T-helper 1 cell (primary cell): ENCODE results near the gene SLC25A10.
"Not testable (repeated sequence)": the region's sequence is repeated elsewhere in the genome, so short reads cannot be mapped to it uniquely, and the experiment has no call there.

Experiments
- DNase-seq, 5 donors: peaks; one replicate each; pipeline ENCODE4 v3.0.0-alpha.2; 2012 to 2020

SLC25A10 gene

GRCh38 chr17:81722184-81723120, 10.4 kb downstream of the SLC25A10 start:
- DNase-seq: no peak

GRCh38 chr17:81723651-81724209, 11.6 kb downstream of the SLC25A10 start:
- DNase-seq: no peak

DNA sequence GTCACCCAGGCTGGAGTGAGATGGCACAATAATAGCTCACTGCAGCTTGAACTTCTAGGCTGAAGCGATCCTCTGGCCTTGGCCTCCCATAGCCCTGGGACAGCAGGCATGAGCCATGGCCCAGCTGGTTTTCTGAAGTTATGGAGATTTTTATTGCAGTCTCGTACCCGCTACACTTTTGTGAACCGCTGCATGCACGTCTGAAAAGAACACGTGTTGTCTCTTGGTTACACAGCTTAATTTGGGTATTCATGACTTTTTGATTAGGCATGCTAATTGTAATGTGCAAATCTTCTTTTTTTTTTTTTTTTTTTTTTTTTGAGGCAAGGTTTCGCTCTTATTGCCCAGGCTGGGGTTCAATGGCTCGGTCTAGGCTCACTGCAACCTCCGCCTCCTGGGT, 13.4 kb downstream of the SLC25A10 start:
- no peak for DNase-seq

DNA sequence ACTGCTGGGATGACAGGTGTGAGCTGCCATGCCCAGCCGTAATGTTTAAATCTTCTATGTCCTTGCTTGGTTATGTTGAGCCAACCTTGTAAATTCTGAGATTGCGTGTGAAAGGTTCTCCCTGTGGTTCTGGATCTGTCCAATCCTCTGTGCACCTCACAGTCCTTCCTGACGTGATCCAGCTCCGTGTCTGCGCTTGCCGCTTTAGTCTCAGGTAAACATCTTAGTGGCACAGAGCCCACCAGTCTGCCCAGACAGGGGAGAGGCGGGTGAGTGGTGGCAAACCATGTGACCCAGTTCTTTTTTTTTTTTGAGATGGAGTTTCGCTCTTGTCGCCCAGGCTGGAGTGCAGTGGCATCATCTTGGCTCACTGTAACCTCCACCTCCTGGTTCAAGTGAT, 13.9 kb downstream of the SLC25A10 start:
- DNase-seq: no peak

- DNase-seq: no peak
These were observed 15.4 kb downstream of the SLC25A10 start for GRCh38 chr17:81727324-81728031.

DNA sequence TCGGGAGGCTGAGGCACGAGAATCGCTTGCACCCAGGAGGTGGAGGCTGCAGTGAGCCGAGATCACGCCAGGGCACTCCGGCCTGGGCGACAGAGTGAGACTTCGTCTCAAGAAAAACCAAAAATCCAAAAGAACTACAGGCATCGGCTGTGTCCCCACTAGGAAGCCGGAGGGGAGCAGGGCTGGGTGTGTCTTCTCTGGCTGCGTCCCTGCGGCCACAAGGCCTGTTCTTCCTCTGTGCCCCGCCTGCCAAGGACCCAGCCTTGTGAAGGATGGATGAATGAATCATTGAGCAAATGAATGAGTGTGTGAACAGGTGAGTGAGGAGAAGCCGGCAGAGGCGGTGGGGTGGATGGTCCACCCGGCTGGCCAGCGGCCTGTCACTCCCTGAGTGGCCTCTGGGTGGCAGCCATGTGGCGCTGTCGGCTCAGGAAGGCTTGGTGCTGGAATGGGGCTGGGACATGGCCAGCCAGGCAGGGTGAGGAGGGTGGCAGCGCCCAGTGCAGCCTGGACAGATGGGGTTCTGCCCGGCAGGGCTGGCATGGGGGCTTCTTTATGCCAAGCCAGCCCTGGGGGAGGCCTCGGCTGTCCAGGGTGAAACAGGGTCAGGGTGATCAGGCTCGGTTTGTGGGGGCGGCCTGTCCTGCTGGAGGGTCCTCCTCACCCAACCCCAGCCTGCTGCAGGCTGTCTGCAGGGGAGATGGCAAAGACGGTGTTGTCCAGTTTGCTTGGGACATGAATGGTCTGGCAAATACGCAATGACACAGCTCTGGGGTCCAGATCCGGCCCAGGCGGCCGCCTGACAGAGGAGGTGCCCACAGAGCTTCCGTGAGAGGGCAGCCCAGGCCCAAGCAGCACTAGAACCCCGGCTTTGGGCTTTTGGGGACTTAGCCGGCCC, 21.7 kb downstream of the SLC25A10 start:
- DNase-seq: peak in 3 of 5 donors; percentile 31 to 61 (median 44)

GRCh38 chr17:81734405-81735263, 22.6 kb downstream of the SLC25A10 start:
- no peak for DNase-seq

GRCh38 chr17:81735264-81736102, 23.4 kb downstream of the SLC25A10 start:
- DNase-seq: no peak

DNA sequence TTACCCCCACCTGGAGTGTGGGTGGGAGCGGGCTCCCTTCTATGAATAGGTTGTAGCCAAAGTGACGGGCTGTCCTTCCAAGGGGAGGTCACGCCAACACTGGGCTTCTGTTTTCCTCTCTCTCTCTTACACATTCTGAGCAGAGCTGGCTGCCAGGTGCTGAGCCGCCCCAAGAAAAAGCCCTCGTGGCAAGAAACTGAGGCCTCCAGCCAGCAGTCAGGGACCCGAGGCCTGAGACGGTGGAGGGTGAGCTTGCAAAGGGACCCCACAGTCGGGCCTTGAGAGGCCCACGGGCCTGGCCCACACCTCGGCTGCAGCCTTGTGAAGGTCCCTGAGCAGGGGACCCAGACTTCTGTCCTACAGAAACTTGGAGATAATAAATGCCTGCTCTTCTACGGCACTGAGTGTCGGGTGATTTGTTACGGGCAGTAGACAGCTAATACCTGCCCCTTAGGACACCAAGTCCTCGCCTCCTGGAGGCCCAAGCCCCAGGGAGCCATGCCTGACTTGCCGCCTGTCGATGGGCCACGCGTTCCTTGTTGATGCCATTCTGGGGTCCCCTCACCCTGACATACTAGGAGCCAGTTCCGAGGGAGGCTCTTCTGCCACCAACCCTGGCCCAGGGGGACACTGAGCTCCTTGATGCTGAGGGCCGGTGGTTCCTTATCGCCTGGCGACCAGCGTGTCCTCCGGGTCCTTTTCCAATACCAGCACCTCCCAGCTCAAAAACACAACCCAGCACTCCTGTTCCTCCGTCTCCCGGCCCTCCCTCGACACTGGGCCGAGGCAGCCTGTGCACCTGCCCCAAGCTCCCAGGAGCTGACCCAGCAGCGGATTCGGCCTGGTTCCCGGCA, 26.1 kb downstream of the SLC25A10 start:
- DNase-seq: no peak

DNA sequence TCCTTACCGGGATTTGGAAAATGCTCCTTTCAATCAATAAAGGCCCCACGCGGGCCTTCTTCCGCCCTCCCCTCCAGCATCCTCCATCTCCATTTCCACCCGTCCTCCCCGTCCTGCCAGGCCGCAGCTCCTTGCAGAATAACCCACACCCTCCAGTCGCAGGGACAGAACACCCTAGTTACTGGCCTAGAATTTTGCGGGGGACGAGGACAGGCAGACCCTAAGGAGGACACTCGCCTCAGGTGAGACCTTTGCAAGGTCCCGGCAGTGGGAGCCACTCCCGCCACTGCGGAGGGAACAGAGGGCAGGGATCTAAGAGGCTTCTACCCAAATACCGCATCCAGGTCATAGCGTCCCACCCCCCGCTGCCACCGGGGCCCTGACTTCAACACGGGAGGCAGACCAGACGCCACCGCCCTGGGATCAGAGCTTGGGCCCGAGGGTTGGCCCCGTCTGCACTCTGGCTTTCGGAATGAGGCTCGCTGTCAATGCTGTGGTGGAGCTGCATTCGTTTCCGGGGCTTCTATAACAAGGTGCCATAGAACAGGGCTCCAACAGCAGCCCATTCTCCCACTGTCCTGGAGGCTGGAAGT, 26.8 kb downstream of the SLC25A10 start:
- DNase-seq: no peak

DNA sequence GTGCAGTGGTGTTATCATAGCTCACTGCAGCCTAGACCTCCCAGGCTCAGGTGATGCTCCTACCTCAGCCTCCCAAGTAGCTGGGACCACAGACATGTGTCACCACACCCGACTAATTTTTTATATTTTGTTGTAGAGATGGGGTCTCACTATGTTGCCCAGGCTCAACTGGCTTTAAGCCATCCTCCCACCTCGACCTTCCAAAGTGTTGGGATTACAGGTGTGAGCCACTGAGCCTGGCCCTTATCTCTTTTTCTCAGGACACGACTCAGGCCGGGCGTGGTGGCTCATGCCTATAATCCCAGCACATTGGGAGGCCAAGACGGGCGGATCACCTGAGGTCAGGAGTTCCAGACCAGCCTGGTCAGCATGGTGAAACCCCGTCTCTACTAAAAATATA, 27.5 kb downstream of the SLC25A10 start:
- DNase-seq: not testable (repeated sequence)

DNA sequence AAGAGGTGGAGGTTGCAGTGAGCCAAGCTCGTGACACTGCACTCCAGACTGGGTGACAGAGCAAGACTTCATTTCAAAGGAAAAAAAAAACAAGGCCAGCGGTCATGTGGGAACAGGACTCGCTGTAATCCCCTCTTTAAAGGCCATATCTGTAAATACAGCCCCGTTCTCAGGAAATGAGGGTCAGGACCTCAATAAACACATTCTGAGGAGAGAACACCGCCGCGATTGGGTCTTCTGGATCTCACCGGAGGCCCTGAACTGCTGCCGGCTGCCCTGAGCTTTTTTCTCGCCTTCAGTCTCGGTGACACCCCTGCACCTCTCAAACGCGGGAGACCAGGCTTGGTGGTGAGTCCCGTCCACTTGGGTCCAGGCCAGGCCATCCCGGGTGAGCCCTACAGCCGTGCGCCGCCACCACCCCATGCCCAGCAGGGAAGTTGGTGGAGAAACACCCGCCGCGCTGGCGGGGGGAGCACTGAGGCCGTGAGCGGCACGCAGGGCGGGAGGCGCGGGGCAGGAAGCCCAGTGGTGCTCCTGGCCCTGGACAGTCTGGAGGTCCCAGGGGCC, 28.4 kb downstream of the SLC25A10 start:
- DNase-seq: no peak

- DNase-seq: no peak
These were observed 29.0 kb downstream of the SLC25A10 start for GRCh38 chr17:81741049-81741593.

DNA sequence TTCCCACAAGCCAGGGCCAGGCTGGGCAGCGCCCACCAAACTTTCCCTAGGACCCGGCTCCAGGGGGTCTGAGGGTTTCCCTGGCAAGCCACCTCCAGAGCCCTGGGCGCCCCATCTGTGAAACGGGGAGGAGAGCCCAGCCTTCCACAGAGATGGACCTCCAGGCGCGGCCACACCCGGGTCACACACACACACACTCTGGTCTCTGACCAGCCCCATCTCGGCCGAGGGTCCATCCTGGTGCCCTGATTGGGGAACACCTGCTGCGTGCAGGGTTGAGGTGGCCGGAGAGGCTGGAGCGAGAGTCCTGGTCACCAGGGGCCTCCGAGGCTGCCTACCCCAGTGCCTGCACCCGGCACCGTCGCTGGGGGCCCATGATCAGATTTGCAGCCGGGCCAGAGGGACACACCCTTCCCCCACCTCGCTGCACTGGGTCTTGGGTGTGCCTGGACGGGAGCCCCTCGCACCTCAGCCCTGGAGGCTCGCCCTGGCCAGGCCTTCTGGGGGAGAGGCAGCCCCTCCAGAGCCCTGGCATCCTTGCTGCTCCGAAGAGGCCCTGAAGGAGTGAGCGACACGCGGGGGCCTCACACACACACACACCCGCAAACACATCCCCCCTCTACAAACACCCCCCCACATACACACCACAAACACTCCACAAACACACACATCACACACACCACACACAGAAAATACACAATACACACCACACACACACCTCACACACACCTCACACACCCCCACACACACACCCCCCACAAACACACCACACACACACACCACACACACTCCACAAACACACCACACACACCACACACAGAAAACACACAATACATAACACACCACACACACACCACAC, 29.7 kb downstream of the SLC25A10 start:
- no peak for DNase-seq
